ENCODE results near the gene ARHGAP21. TPM values are rescaled to one million over a fixed set of nuclear protein-coding genes. Genes with fewer than 3 reads are reported as not detected.

ARHGAP21 gene
- total RNA-seq, 1 donor from 2014 or later, result 108 TPM

DNA sequence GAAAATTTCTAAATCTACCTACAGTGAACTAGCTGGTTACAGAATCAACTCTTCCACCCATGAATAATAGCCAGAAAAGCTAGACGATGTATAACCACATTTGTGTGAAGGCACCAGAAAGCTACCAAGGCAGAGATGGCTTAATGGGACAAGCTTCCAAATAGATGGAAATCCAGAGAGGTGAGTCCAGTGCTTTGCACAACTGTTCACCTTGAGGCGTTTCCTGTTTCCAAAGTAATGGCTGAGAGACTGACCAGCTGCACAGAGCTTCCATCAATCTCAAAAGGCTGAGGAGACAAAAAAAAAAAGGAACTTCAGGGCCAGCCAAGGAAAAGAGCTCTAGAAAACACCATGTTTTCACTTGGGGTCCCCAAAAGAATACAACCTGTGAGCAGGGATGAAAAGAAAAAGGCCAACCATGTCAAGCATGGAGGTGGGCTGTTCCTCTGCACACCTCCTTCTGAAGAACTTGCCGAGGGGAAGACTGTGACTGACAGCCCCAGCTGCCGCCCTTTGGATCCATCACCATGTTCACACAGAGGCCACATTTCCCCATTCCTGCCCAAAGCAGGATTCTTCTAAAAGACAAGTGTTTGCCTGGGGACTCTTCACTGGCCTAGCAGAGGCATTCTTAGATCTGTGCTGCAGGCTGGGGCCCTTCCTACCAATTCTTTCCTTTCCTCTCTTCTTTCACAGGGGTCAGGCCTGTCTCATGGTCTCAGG, 72.9 kb downstream of the ARHGAP21 start:
- Mint-ChIP-seq H3K27ac (ENCODE audit: unreplicated experiment) (peak overlapping the region; percentile 70), H3K27me3 (ENCODE audit: low read depth) (no peaks in the 10 kb centered on the region), H3K9me3 (ENCODE audit: low read depth) (peaks cover 5% of the 10 kb centered on the region), H3K4me1 (ENCODE audit: low read depth) (peaks cover 42% of the 10 kb centered on the region), H3K36me3 (ENCODE audit: low read depth) (peaks cover 11% of the 10 kb centered on the region), H3K4me3 (ENCODE audit: unreplicated experiment) (no peak overlapping the region)
- DNase-seq (ENCODE audit: low spot score), result no peak
- no peak for TF ChIP-seq CTCF (IDR thresholded peaks at IDR 0.05)

DNA sequence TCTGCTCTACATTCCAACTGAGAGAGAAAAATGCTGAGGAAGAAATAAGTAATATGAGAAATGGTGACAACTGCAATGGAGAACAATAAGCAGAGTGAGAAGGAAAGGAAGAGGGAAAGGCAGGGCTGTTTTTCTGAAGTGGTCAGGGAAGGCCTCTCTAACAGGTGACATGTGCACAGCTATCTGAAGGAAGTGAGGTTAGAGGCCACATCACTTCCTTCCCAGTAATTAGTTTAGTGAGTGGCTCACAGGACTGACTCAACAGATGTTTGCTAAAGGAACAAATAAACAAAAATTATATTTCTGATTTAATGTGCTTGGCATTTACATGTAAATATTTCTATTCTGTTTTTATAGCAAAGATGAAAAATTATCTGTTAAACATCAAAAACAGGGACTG, 77.9 kb downstream of the ARHGAP21 start:
- Mint-ChIP-seq H3K9me3 (ENCODE audit: low read depth) (no peaks in the 10 kb centered on the region), H3K4me3 (ENCODE audit: unreplicated experiment) (no peak overlapping the region), H3K4me1 (ENCODE audit: low read depth) (peaks cover 21% of the 10 kb centered on the region), H3K27ac (ENCODE audit: unreplicated experiment) (no peak overlapping the region), H3K36me3 (ENCODE audit: low read depth) (peaks cover 3% of the 10 kb centered on the region), H3K27me3 (ENCODE audit: low read depth) (no peaks in the 10 kb centered on the region)
- no peak for TF ChIP-seq CTCF (IDR thresholded peaks at IDR 0.05)
- no peak for DNase-seq (ENCODE audit: low spot score)

GRCh38 chr10:24645022-24645421, 78.7 kb downstream of the ARHGAP21 start:
- Mint-ChIP-seq H3K9me3 (ENCODE audit: low read depth) (no peaks in the 10 kb centered on the region), H3K36me3 (ENCODE audit: low read depth) (peaks cover 1% of the 10 kb centered on the region), H3K4me3 (ENCODE audit: unreplicated experiment) (no peak overlapping the region), H3K4me1 (ENCODE audit: low read depth) (peaks cover 18% of the 10 kb centered on the region), H3K27ac (ENCODE audit: unreplicated experiment) (no peak overlapping the region), H3K27me3 (ENCODE audit: low read depth) (no peaks in the 10 kb centered on the region)
- DNase-seq (ENCODE audit: low spot score), result no peak
- no peak for TF ChIP-seq CTCF (IDR thresholded peaks at IDR 0.05)

GRCh38 chr10:24643679-24644209, 79.9 kb downstream of the ARHGAP21 start:
- Mint-ChIP-seq H3K4me3 (ENCODE audit: unreplicated experiment) (no peak overlapping the region), H3K4me1 (ENCODE audit: low read depth) (peaks cover 15% of the 10 kb centered on the region), H3K9me3 (ENCODE audit: low read depth) (no peaks in the 10 kb centered on the region), H3K27me3 (ENCODE audit: low read depth) (no peaks in the 10 kb centered on the region), H3K27ac (ENCODE audit: unreplicated experiment) (no peak overlapping the region), H3K36me3 (ENCODE audit: low read depth) (no peaks in the 10 kb centered on the region)
- DNase-seq (ENCODE audit: low spot score), result no peak
- TF ChIP-seq CTCF (IDR thresholded peaks at IDR 0.05), result no peak

DNA sequence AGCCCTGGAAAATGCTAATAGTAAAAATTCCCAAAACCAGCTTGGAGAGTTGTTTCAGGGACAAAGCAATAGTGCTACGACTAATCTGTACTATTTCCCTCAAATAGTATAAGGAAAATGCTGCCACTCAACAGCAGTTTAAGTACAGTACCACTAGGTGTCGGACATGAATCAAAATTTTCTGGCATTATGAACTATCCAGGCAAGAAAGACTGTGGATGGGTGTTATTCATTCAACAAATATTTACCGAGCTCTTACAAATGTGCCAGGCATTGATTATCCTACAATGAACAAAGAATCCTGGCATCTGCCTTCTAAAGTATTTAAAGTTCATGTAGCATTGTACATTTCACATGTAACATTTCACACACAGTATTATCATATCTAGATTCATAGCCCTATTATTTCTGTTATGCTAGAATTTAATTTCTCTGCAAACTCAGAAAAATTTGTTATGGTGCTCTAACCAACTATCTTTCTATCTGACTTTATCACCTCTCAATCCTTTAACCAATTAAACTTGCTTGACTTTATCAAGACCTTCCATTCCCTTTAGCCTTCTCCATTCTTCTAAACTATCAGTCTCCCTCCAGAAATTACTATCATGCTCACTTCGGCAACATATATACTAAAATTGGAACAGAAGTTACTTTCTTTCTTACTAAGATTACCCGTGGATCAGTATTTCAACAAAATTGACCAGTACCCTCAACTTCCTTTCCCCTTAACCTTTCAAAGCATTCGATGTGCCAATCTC, 80.6 kb downstream of the ARHGAP21 start:
- H3K4me1 Mint-ChIP-seq (ENCODE audit: low read depth), result peaks cover 14% of the 10 kb centered on the region
- DNase-seq (ENCODE audit: low spot score), result no peak
- H3K27ac Mint-ChIP-seq (ENCODE audit: unreplicated experiment), result no peak overlapping the region
- no peaks in the 10 kb centered on the region for H3K36me3 Mint-ChIP-seq (ENCODE audit: low read depth)
- H3K27me3 Mint-ChIP-seq (ENCODE audit: low read depth), result no peaks in the 10 kb centered on the region
- TF ChIP-seq CTCF (IDR thresholded peaks at IDR 0.05), result peak; percentile 94
- no peaks in the 10 kb centered on the region for H3K9me3 Mint-ChIP-seq (ENCODE audit: low read depth)
- no peak overlapping the region for H3K4me3 Mint-ChIP-seq (ENCODE audit: unreplicated experiment)
